GM10248 (cell line): ENCODE measurements around the gene CYP4F12.

Experiments
- CTCF ChIA-PET: fragments of 300-600 bp; sonication (Branson Sonifier 250); formaldehyde crosslinking; extraction: SDS; loops from one replicate; lab custom pipeline; 2021; ENCODE audit warnings: antibody characterized with exemption; lab: Yijun Ruan, JAX
- POLR2A ChIA-PET: fragments of 350-650 bp; sonication (Branson Sonifier 250); formaldehyde crosslinking; extraction: SDS; loops from one replicate; lab custom pipeline; 2020; ENCODE audit warnings: antibody characterized with exemption; lab: Yijun Ruan, JAX
- DNase-seq: peaks from one replicate; pipeline ENCODE4 v3.0.0; 2012; ENCODE audit errors: extremely low spot score
- CTCF ChIP-seq: IDR thresholded peaks from 2 replicates; pipeline ENCODE4 v1.5.1; 2012; ENCODE audit warnings: mild to moderate bottlenecking, low read depth; ENCODE audit errors: extremely low read depth, missing control alignments, control extremely low read depth

CYP4F12 gene

GRCh38 chr19:15722956-15723355, 50.1 kb downstream of the CYP4F12 start:
- CTCF ChIA-PET, result no interaction called here
- DNase-seq, result no peak
- POLR2A ChIA-PET, result no interaction called here
- no peak for TF ChIP-seq CTCF

GRCh38 chr19:15727724-15728123, 54.8 kb downstream of the CYP4F12 start, which contains the start of gene OR10H2:
OR10H2 (plus strand) TSS chr19:15728024; CDS start chr19:15728044, 20 bp downstream.
- ChIA-PET CTCF (no interaction called here), POLR2A (no interaction called here)
- no peak for DNase-seq
- no peak for TF ChIP-seq CTCF

- TF ChIP-seq CTCF, result no peak
- CTCF ChIA-PET, result interaction anchor here (0.7 kb wide), 1 partner anchor 24 kb away, joined by 3 read pairs; no protein-coding TSS in a partner anchor
- POLR2A ChIA-PET, result no interaction called here
- DNase-seq, result no peak
These were observed 57.7 kb downstream of the CYP4F12 start for GRCh38 chr19:15730538-15730937.

GRCh38 chr19:15732388-15732787, 59.5 kb downstream of the CYP4F12 start:
- CTCF ChIA-PET, result interaction anchor here (0.9 kb wide), 1 partner anchor 16 kb away, joined by 3 read pairs; no protein-coding TSS in a partner anchor
- TF ChIP-seq CTCF, result no peak
- POLR2A ChIA-PET, result no interaction called here
- DNase-seq, result no peak

- DNase-seq, result no peak
- ChIA-PET POLR2A (no interaction called here), CTCF (no interaction called here)
- no peak for TF ChIP-seq CTCF
These were observed 61.0 kb downstream of the CYP4F12 start for GRCh38 chr19:15733895-15734294.

- no peak for DNase-seq
- POLR2A ChIA-PET, result no interaction called here
- CTCF ChIA-PET, result no interaction called here
- no peak for TF ChIP-seq CTCF
These were observed 64.8 kb downstream of the CYP4F12 start, which contains the start of gene OR10H3 for GRCh38 chr19:15737722-15738121. OR10H3 (plus strand) TSS chr19:15737985; CDS start chr19:15741393, 3,408 bp downstream.
